Erythroblast (primary cell): ENCODE results near the gene PARL.

Source experiments
- GATA1 ChIP-seq: IDR thresholded peaks from 2 replicates; pipeline ENCODE4 v1.6.1; 2011; ENCODE audit warnings: low read depth, mild to moderate bottlenecking, control low read depth, low read length, moderate library complexity
- POLR2A ChIP-seq: IDR thresholded peaks from 2 replicates; pipeline ENCODE4 v1.6.1; 2011; ENCODE audit warnings: mild to moderate bottlenecking, low read length

DNA sequence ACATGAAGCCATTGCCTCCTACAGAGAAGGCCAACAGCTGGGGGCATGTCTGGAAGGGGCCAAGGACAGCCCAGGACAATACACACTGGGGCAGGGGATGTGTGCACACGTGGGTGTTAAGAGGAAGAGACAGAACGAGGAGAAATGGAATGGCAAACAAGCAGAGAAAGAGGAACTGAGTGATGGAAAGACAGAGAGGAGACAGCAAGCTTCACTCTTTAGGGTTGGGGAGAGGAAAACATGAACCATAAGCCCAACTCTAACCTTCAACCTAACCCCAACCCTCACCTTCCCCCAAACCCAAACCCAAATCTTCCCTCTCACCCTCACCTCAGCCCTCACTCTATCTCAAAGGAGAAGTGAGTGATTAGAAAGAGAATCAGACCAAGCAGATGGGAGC lies 11.9 kb upstream of the PARL start:
- TF ChIP-seq POLR2A, result no peak
- no peak for TF ChIP-seq GATA1
